Mucosa of rectum (tissue), 2 donors: ENCODE results near the gene DAB2IP.
"Not testable (repeated sequence)": the region's sequence is repeated elsewhere in the genome, so short reads cannot be mapped to it uniquely, and the experiment has no call there.

Experiments
- H3K27ac ChIP-seq, 2 donors: one replicate each; pipeline ENCODE4 v1.7.0; 2013; ENCODE audit warnings: inconsistent platforms in 2 of 2, low read depth in 2 of 2, low read length in 2 of 2
- H3K27me3 ChIP-seq, 2 donors: one replicate each; pipeline ENCODE4 v1.7.0; 2013; ENCODE audit warnings: low read length in 2 of 2; ENCODE audit not compliant: control insufficient read depth in 2 of 2, insufficient read depth in 2 of 2
- H3K36me3 ChIP-seq, 2 donors: one replicate each; pipeline ENCODE4 v1.7.0; 2013; ENCODE audit warnings: low read length in 2 of 2; ENCODE audit not compliant: control insufficient read depth in 2 of 2, insufficient read depth in 2 of 2
- H3K4me1 ChIP-seq, 2 donors: one replicate each; pipeline ENCODE4 v1.7.0; 2013; ENCODE audit warnings: low read length in 2 of 2, mild to moderate bottlenecking in 1 of 2; ENCODE audit not compliant: control insufficient read depth in 2 of 2, insufficient read depth in 2 of 2
- H3K4me3 ChIP-seq, 2 donors: one replicate each; pipeline ENCODE4 v1.7.0; 2013; ENCODE audit warnings: low read length in 2 of 2
- H3K9ac ChIP-seq, 2 donors: one replicate each; pipeline ENCODE4 v1.7.0; 2013; ENCODE audit warnings: low read length in 2 of 2, low read depth in 1 of 2, mild to moderate bottlenecking in 1 of 2
- H3K9me3 ChIP-seq, 2 donors: one replicate each; pipeline ENCODE4 v1.7.0; 2013; ENCODE audit warnings: low read length in 2 of 2; ENCODE audit not compliant: control insufficient read depth in 2 of 2
- donor health status: healthy.
- donor health status: Normal muscosa, but diverticular disease.

The DAB2IP gene

DNA sequence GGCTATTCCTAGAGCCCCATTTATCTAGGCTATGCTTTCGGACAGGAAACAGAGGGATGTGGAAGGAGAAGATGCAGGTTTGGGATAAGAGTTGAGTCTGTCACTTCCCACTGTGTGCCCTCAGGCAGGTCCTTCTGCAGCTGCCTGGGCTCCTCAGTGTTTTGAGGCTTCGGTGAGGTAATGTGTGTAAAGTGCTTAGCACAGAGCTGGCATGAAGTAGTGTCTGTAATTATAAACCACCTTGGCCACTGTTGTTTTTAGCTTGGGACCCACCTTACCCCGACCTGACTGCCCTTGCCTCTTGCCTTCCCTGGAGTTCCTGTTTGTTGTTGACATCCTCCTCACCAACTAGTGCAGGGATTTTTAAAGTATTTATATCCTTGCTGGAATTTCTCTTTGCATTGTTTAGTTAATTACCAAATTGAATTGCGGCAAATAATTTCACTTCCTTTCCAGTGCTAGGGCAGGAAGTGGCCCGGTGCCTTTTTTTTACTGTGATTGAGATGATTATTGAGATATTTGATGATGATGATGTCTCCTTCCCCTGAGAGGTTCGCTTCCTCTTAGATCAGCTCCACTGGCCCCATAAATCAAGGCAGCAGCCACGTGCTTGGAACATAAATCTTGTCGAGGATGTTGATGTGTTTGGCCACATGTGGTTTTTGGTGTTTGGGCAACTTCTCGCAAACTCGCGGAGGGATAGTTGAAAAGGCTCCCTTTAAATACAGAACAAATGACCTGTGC is 38.3 kb upstream of the DAB2IP start:
- peaks cover 0 to 6% of the 10 kb centered on the region in 2 donors for H3K4me1 ChIP-seq
- no peak overlapping the region for H3K4me3 ChIP-seq
- H3K27ac ChIP-seq = no peak overlapping the region
- no peaks in the 10 kb centered on the region for H3K9me3 ChIP-seq
- no peaks in the 10 kb centered on the region for H3K27me3 ChIP-seq
- H3K36me3 ChIP-seq = no peaks in the 10 kb centered on the region
- no peak overlapping the region for H3K9ac ChIP-seq

- H3K9me3 ChIP-seq = no peaks in the 10 kb centered on the region
- H3K9ac ChIP-seq = no peak overlapping the region
- H3K4me3 ChIP-seq = no peak overlapping the region
- H3K4me1 ChIP-seq = peaks cover 0 to 10% of the 10 kb centered on the region in 2 donors
- no peaks in the 10 kb centered on the region for H3K27me3 ChIP-seq
- no peaks in the 10 kb centered on the region for H3K36me3 ChIP-seq
- H3K27ac ChIP-seq = no peak overlapping the region
These were observed 35.2 kb upstream of the DAB2IP start for GRCh38 chr9:121616123-121616755.

GRCh38 chr9:121618504-121618903 is 32.9 kb upstream of the DAB2IP start:
- H3K9me3 ChIP-seq = no peaks in the 10 kb centered on the region
- no peak overlapping the region for H3K4me3 ChIP-seq
- H3K27ac ChIP-seq = no peak overlapping the region
- no peak overlapping the region for H3K9ac ChIP-seq
- H3K4me1 ChIP-seq = peaks cover 0 to 4% of the 10 kb centered on the region in 2 donors
- H3K27me3 ChIP-seq = no peaks in the 10 kb centered on the region
- H3K36me3 ChIP-seq = no peaks in the 10 kb centered on the region

- not testable (repeated sequence) for H3K36me3 ChIP-seq, H3K4me1 ChIP-seq, H3K9me3 ChIP-seq, H3K9ac ChIP-seq, H3K27me3 ChIP-seq, H3K4me3 ChIP-seq, H3K27ac ChIP-seq
These were observed 32.5 kb upstream of the DAB2IP start for GRCh38 chr9:121618910-121619309.

GRCh38 chr9:121619545-121620324 is 31.7 kb upstream of the DAB2IP start:
- Histone ChIP-seq H3K9ac (no peak overlapping the region), H3K4me1 (peaks cover 0 to 4% of the 10 kb centered on the region in 2 donors), H3K9me3 (no peaks in the 10 kb centered on the region), H3K4me3 (no peak overlapping the region), H3K27ac (peak overlapping the region in 1 of 2 donors; percentile 55), H3K27me3 (no peaks in the 10 kb centered on the region), H3K36me3 (no peaks in the 10 kb centered on the region)

DNA sequence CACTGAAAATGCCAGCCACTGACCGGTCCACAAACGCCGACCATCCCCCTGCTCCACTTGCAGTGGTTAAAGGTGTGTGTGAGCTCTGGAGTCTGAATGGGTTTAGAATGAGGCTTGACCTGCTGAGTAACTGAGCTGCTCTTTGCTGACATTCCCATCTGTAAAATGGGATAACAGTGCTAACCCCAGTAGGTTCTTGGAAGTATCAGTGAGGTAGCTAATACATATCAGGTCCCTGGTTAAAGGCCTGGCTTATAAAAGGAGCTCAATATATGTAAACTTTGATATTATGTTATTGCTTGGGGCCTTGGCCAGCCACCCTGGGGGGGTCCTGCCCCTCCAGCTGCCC is 31.1 kb upstream of the DAB2IP start:
- no peaks in the 10 kb centered on the region for H3K9me3 ChIP-seq
- no peaks in the 10 kb centered on the region for H3K36me3 ChIP-seq
- no peak overlapping the region for H3K27ac ChIP-seq
- H3K4me3 ChIP-seq = no peak overlapping the region
- peaks cover 0 to 4% of the 10 kb centered on the region in 2 donors for H3K4me1 ChIP-seq
- no peak overlapping the region for H3K9ac ChIP-seq
- H3K27me3 ChIP-seq = no peaks in the 10 kb centered on the region

DNA sequence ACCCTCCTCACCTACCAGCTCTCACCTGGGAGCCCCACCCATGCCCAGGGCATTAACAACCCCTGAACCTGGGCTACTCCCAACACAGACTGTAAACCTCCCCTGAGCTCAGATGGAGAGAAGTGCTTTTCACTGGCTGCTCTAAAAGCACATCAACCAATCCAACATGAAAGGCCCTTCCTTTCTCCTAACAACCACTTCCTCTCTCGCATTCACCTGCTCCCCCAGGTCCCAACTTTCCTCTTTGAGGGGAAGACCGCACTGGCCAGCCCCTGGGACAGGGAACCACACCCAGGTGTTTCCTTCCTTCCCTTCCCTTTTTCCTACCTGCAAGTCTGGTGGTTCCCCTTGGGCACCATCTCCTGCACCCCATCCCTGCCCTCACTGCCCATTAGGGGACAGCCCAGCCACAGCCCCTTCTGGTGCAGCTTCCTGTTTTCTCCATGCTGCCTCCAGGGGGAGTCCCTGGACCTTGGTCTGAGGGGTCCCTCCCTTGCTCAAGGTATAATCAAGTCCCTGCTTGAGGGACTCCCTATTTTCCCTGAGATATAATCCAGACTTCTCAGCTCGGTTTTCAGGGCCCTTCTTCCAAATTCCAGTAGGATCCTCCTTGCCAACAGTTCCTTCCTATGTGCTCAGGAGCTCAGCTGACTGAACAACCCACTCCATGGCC is 30.5 kb upstream of the DAB2IP start:
- Histone ChIP-seq H3K36me3 (no peaks in the 10 kb centered on the region), H3K27ac (no peak overlapping the region), H3K4me1 (peaks cover 0 to 4% of the 10 kb centered on the region in 2 donors), H3K27me3 (no peaks in the 10 kb centered on the region), H3K9me3 (no peaks in the 10 kb centered on the region), H3K4me3 (no peak overlapping the region), H3K9ac (no peak overlapping the region)

DNA sequence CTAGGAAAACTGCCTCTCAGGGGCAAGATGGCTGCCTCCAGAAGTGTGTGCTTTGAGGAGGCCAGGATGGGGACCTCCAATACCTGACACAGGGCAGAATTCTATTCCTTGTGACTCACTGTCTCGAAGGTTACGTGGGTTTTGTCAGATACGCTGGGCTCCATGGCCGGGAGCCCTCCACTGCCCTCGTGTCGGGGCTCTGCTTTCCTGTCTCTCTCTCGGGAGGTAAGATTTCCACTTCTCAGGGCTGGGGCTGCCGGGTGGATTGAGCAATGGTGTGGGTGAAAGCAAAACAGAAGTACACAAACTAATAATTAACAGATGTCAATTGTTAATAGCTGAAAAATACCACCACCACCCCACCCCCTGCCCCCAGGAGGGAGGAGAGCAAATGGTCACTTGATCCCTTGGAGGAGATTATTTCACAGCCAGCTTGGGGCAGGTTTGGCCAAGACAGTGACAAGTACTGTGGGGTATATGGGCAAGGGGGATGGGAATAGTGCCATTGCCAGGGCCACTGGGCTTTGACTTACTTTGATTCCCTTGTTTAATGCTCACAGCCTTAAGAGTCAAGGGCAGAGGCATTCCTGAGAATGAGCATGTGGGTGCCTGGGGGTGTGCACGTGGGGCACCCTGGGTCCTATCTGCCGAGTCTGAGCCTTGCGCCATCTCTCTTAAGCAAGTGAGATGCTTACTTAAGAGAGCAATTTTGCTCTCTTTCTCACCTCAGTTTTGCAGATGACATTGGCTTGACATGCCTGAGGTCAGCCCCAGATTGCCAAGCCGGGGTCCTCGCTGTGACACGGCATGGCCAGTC is 28.8 kb upstream of the DAB2IP start:
- Histone ChIP-seq H3K27ac (no peak overlapping the region), H3K9me3 (no peaks in the 10 kb centered on the region), H3K27me3 (no peaks in the 10 kb centered on the region), H3K36me3 (no peaks in the 10 kb centered on the region), H3K9ac (no peak overlapping the region), H3K4me3 (no peak overlapping the region), H3K4me1 (peaks cover 0 to 4% of the 10 kb centered on the region in 2 donors)

- not testable (repeated sequence) for H3K9ac ChIP-seq, H3K27ac ChIP-seq, H3K4me1 ChIP-seq, H3K36me3 ChIP-seq, H3K27me3 ChIP-seq, H3K4me3 ChIP-seq, H3K9me3 ChIP-seq
These were observed 28.0 kb upstream of the DAB2IP start for GRCh38 chr9:121623430-121623829.
